GM19239 (cell line): ENCODE results near the gene SMURF1.
A peak's percentile ranks its signal among the peaks of the same experiment; 100 is the strongest.
"Not testable (repeated sequence)": the region's sequence is repeated elsewhere in the genome, so short reads cannot be mapped to it uniquely, and the experiment has no call there.

Experiments
- DNase-seq: peaks from one replicate; pipeline ENCODE4 v3.0.0; 2011; ENCODE audit warnings: low spot score; ENCODE audit not compliant: insufficient read length
- FAIRE-seq: peaks from 2 replicates; lab custom pipeline; 2011; peaks lifted over from hg19 to GRCh38; lab: Jason Lieb, UNC

Gene SMURF1

DNA sequence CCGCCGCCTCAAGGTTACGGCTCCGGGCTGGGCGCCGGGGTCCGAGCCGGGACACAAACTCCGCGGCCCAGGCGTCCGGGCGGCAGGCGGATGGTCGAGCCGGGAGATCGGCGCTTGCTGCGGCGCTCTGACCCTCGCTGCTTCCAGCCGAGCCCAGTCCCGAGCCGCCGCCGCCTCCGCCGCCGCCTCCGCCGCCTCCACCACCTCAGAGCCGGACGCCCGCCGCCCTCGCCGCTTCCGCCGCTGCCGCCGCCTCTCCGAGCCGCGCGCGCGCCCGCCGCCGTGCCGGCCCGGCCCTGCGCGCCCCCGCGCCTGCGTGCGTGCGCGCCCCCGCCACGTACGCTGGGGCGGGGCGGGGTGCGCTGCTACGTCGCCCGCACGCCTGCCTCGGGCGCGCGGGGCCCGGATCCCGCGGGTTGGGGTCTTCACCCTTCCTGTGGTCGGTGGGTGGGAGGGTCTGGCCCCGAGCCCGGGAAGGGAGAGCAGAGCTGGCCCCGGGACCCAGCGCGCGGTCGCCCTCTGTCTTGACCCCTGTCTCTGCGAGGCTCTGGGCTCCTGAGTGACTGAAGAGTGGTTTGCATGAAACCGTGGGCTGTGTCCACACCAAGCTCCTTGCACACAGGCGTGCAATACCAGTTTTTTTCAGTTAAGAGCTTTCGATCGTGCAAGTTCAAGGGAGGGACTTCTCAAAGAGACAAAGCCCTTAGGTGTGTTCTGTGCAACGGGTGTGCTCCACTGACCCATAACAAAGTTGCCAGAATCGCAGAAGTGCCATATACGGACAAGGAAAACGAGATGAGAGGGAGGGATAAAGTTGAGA lies at the start of gene SMURF1:
Gene SMURF1 (minus strand): TSS at position 256 of the 820 bp plus-strand sequence. CDS start 328 bp downstream, outside the sequence.
- DNase-seq (peak; percentile 52), FAIRE-seq (peak; percentile 79)

DNA sequence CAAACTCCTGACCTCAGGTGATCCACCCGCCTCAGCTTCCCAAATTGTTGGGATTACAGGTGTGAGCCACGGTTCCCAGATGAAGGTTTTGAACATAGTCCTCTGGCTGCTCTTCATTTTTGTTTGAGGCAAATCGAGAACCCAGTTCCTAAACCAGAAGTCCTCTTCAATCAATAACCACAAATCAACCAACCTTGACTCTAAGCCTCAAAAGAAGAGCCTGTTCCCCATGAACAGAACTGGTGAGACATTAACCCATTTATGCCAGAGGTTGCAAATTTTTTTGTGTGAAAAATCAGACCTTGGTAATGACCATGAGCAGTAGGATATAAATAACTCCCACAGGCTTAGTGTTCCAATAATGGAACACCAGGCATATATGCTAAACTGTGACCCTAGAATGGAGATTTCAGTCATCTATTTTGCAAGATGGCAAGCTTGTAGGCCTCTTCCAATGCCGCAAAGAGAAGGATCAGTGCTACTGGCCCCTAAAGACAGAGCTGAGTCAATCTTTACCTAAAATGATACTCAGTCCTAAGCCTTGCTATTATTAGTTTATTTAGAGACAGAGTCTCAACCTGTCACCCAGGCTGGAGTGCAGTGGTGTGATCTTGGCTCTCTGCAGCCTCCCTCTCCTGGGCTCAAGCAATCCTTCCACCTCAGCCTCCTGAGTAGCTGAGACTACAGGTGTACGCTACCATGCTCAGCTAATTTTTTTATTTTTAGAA lies 48.1 kb upstream of the SMURF1 start:
- FAIRE-seq (peak; percentile 26), DNase-seq (peak; percentile 25)

DNA sequence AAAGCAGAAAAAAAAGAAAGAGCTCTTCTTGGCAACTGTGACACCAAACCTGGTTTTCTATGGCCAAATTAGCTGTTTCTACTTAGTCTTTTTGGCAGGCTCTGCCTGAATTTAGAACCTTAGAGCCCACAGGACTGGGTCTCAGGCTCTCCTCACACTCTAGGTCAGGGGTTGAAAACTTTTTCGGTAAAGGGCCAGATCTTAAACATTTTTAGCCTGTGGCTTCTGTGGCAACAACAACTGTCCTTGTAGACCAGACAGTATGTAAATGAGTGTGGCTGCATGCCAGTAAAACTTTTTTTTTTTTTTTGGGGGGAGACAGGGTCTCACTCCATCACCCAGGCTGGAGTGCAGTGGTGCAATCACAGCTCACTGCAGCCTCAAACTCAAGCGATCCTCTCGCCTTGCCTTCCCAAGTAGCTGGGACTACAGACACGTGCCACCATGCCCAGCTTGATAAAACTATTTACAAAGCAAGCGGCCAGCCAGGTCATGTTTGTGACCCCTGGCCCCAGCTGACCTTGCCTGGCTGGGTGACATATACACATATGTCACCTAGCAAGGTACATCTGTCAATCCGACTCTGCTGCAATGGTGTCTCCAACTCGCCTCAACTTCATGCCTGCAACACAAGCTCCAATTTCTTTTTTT lies 46.6 kb upstream of the SMURF1 start:
- no peak for FAIRE-seq
- DNase-seq, result no peak

DNA sequence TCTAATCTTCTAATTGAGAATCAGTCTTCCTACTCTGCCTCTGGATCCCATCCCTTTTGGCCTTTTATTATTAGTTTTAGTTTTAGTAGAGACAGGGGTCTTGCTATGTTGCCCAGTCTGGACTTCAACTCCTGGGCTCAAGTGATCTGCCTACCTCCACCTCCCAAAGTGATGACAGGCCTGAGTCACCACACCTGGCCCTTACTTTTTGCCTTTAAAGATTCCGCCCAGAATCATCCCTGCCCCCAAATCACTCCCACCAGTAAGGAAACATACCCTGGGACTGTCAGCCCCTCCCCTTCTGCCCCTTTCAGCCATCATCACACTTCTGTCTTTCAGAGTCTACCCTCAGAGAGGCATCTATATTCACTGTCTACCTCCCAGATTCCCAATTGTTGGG lies 45.3 kb upstream of the SMURF1 start:
- FAIRE-seq (no peak), DNase-seq (no peak)

GRCh38 chr7:99188221-99188620 lies 44.3 kb upstream of the SMURF1 start:
- no peak for FAIRE-seq
- no peak for DNase-seq

- DNase-seq (no peak), FAIRE-seq (no peak)
Measured at GRCh38 chr7:99184532-99185218, 40.8 kb upstream of the SMURF1 start.

GRCh38 chr7:99180067-99180650 lies 36.3 kb upstream of the SMURF1 start:
- no peak for FAIRE-seq

DNA sequence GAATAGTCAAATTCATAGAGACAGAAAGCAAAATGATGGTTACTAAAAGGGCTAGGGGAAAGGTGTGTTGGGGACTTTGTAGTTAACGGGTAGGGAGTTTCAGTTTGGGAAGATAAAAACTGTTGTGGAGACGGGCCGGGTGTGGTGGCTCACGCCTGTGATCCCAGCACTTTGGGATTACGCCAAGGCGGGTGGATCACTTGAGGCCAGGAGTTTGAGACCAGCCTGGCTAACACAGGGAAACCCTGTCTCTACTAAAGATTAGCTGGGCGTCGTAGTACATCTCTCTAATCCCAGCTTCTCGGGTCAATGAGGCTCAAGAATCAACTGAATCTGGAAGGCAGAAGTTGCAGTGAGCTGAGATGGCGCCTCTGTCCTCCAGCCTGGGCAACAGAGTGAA lies 33.3 kb upstream of the SMURF1 start:
- FAIRE-seq (no peak), DNase-seq (no peak)

More at GRCh38 chr7:99180067-99180650, 36.3 kb upstream of the SMURF1 start:
- DNase-seq, result no peak

- DNase-seq (no peak), FAIRE-seq (no peak)
Measured at GRCh38 chr7:99173787-99174186, 29.9 kb upstream of the SMURF1 start.

GRCh38 chr7:99171731-99172130 lies 27.8 kb upstream of the SMURF1 start:
- no peak for FAIRE-seq
- DNase-seq, result no peak

DNA sequence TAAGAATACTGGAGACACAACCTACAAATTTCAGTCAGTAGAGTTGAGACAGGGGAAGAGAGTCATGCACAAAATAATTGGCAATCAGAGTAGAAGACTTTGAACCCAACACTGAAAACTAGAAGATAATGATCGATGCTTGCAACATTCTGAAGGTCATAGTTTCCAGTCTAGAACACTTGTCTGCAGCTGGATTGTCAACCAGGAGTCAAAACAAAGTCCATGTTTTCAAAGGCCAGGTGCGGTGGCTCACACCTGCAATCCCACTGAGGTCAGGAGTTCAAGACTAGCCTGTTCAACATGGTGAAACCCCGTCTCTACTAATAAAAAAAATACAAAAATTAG lies 26.8 kb upstream of the SMURF1 start:
- DNase-seq (no peak), FAIRE-seq (no peak)

- FAIRE-seq, result no peak
- DNase-seq, result no peak
Measured at GRCh38 chr7:99170065-99170729, 26.3 kb upstream of the SMURF1 start.

DNA sequence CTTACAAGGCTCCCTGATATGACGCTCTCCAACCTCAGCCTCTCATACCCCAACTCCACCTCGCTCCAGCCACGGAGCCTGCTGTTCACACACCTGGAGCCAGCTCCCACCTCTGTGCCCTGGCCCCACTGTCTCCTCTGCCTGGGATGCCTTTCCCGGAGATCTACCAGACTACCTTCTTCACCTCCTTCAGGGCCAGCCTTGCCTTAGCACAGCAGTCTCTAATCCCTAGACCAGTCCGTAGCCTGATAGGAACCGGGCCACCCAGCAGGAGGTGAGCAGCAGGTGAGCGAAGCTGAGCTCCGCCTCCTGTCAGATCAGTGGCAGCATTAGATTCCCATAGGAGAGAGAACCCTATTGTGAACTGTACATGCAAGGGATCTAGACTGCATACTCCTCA lies 23.2 kb upstream of the SMURF1 start:
- no peak for DNase-seq
- no peak for FAIRE-seq

DNA sequence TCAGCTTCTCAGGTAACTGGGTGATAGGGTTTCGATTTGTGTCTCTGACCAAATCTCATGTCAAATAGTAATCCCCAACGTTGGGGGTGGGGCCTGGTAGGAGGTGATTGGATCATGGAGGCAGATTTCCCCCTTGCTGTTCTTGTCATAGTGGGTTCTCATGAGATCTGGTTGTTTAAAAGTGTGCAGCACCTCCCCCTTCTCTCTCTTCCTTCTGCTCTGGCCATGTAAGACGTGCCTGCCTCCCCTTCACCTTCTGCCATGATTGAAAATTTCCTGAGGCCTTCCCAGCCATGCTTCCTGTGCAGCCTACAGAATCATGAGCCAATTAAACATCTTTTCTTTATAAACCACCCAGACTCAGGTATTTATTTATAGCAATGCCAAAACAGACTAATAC lies 21.9 kb upstream of the SMURF1 start:
- FAIRE-seq, result no peak
- no peak for DNase-seq

- not testable (repeated sequence) for DNase-seq, FAIRE-seq
Measured at GRCh38 chr7:99163669-99164068, 19.8 kb upstream of the SMURF1 start.

GRCh38 chr7:99156649-99157048 lies 12.7 kb upstream of the SMURF1 start:
- FAIRE-seq (no peak), DNase-seq (no peak)

- FAIRE-seq, result no peak
- DNase-seq, result no peak
Measured at GRCh38 chr7:99155211-99155610, 11.3 kb upstream of the SMURF1 start.

- no peak for FAIRE-seq
Measured at GRCh38 chr7:99146979-99147378, 3.1 kb upstream of the SMURF1 start.

GRCh38 chr7:99143521-99143852 lies 421 bp downstream of the SMURF1 start:
- no peak for FAIRE-seq
- peak; percentile 63 for DNase-seq

More at GRCh38 chr7:99146979-99147378, 3.1 kb upstream of the SMURF1 start:
- DNase-seq, result no peak
